Neural progenitor cell (in vitro differentiated cells): ENCODE results near the gene DGKD. TPM values are rescaled to one million over a fixed set of nuclear protein-coding genes. Genes with fewer than 3 reads are reported as not detected.

ENCODE experiments used
- DNase-seq: peaks from one replicate; pipeline ENCODE4 v3.0.0-alpha.2; 2016; ENCODE audit warnings: low spot score
- H2AFZ ChIP-seq: fragments of 200-600 bp; sonication (generic); replicated peaks from 2 replicates; pipeline ENCODE4 v1.6.1; 2016; ENCODE audit warnings: antibody characterized with exemption
- H3F3A ChIP-seq: fragments of 200-600 bp; sonication (generic); 2 replicates; pipeline ENCODE4 v1.6.1; 2016; ENCODE audit warnings: antibody characterized with exemption, low read depth
- H3K27ac ChIP-seq: fragments of 200-600 bp; sonication (generic); 2 replicates; pipeline ENCODE4 v1.5.1; 2016; ENCODE audit warnings: mild to moderate bottlenecking
- H3K27me3 ChIP-seq: fragments of 200-600 bp; sonication (generic); 2 replicates; pipeline ENCODE4 v1.6.1; 2016; ENCODE audit warnings: mild to moderate bottlenecking, moderate library complexity
- H3K36me3 ChIP-seq: fragments of 200-600 bp; sonication (generic); 2 replicates; pipeline ENCODE4 v1.5.1; 2016
- H3K4me1 ChIP-seq: fragments of 200-600 bp; sonication (generic); 2 replicates; pipeline ENCODE4 v1.6.1; 2016; ENCODE audit warnings: mixed run types
- H3K4me2 ChIP-seq: fragments of 200-600 bp; sonication (generic); 2 replicates; pipeline ENCODE4 v1.6.1; 2016
- H3K4me3 ChIP-seq: fragments of 200-600 bp; sonication (generic); 2 replicates; pipeline ENCODE4 v1.5.1; 2016
- H3K79me2 ChIP-seq: fragments of 200-600 bp; sonication (generic); 2 replicates; pipeline ENCODE4 v1.6.1; 2016; ENCODE audit warnings: low read depth
- H3K9ac ChIP-seq: fragments of 200-600 bp; sonication (generic); 2 replicates; pipeline ENCODE4 v1.6.1; 2016
- H3K9me3 ChIP-seq: fragments of 200-600 bp; sonication (generic); 2 replicates; pipeline ENCODE4 v1.5.1; 2016; ENCODE audit warnings: low read depth
- H4K20me1 ChIP-seq: fragments of 200-600 bp; sonication (generic); 2 replicates; pipeline ENCODE4 v1.6.1; 2016; ENCODE audit warnings: low read depth
- H3K27ac Mint-ChIP-seq: 3 replicates; pipeline ENCODE4 v1.8.0; 2021; ENCODE audit warnings: mixed read lengths
- H3K27me3 Mint-ChIP-seq: 2 replicates; pipeline ENCODE4 v1.8.0; 2022; ENCODE audit warnings: low read depth, mild to moderate bottlenecking, inconsistent platforms, moderate library complexity, mixed read lengths; ENCODE audit not compliant: insufficient read depth
- H3K36me3 Mint-ChIP-seq: 3 replicates; pipeline ENCODE4 v1.8.0; 2021; ENCODE audit warnings: mixed read lengths
- H3K4me1 Mint-ChIP-seq: 3 replicates; pipeline ENCODE4 v1.8.0; 2021; ENCODE audit warnings: mixed read lengths
- H3K4me3 Mint-ChIP-seq: 3 replicates; pipeline ENCODE4 v1.8.0; 2021; ENCODE audit warnings: mild to moderate bottlenecking, moderate library complexity, mixed read lengths
- H3K9me3 Mint-ChIP-seq: 3 replicates; pipeline ENCODE4 v1.8.0; 2020; ENCODE audit warnings: mixed read lengths
- CTCF ChIP-seq: fragments of 200-600 bp; sonication (generic); IDR thresholded peaks from 2 replicates; pipeline ENCODE4 v1.5.1; 2017; ENCODE audit warnings: antibody characterized with exemption, mild to moderate bottlenecking
- EZH2 ChIP-seq: fragments of 200-600 bp; sonication (generic); IDR thresholded peaks from 2 replicates; pipeline ENCODE4 v1.6.1; 2017; ENCODE audit warnings: antibody characterized with exemption, mild to moderate bottlenecking, moderate library complexity
- EZH2phosphoT487 ChIP-seq: fragments of 200-600 bp; sonication (generic); IDR thresholded peaks from 2 replicates; pipeline ENCODE4 v1.6.1; 2017; ENCODE audit warnings: antibody characterized with exemption
- total RNA-seq: library from RNA; depleted of rRNA; stranded (reverse); fragments of >200 nt; gene quantifications from 2 replicates; pipeline ENCODE4 v1.2.3, GENCODE V29; 2015; ENCODE audit warnings: low replicate concordance

DGKD gene
- total RNA-seq, 1 donor from 2014 or later: 10.9 TPM

- Histone ChIP-seq H2AFZ (no peak overlapping the region), H3K4me1 (no peaks in the 10 kb centered on the region), H3K79me2 (no peaks in the 10 kb centered on the region), H3K36me3 (no peaks in the 10 kb centered on the region), H3K9ac (no peak overlapping the region), H3K27me3 (peaks cover 50% of the 10 kb centered on the region), H3K9me3 (no peaks in the 10 kb centered on the region), H3K4me3 (no peak overlapping the region), H3K4me2 (no peak overlapping the region), H4K20me1 (no peaks in the 10 kb centered on the region), H3K27ac (no peak overlapping the region), H3F3A (peaks cover 5% of the 10 kb centered on the region)
- no peak for DNase-seq
- H3K27me3 Mint-ChIP-seq: peaks cover 17% of the 10 kb centered on the region
- peaks cover 6% of the 10 kb centered on the region for H3K36me3 Mint-ChIP-seq
- no peak overlapping the region for H3K27ac Mint-ChIP-seq
- TF ChIP-seq EZH2phosphoT487: no peak
- no peak for TF ChIP-seq CTCF
- no peak for TF ChIP-seq EZH2
- peaks cover 40% of the 10 kb centered on the region for H3K4me1 Mint-ChIP-seq
- H3K9me3 Mint-ChIP-seq: peaks cover 4% of the 10 kb centered on the region
- no peak overlapping the region for H3K4me3 Mint-ChIP-seq
Observed at GRCh38 chr2:233349005-233349998, 5.0 kb upstream of the DGKD start.

DNA sequence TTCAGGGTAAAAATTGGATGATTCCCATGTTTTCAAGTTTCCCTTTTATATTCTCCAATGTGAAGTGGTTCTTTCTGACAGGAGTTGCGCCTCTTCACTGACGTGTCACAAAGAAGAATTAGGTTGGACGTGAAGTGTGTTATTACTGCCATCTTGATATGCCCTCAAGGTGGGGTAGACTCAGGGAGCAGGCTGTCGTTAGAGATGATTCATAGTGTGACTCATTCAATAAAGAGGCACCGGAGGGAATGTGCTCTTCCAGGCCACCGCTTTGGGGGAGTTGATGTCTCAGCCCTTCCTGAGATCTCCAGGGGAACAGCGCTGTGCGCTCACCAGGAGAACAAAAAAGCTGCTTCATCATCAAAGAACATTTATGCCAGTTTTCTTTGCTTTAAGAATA, 3.6 kb upstream of the DGKD start:
- Histone ChIP-seq H3K27me3 (peaks cover 60% of the 10 kb centered on the region), H3K79me2 (peaks cover 5% of the 10 kb centered on the region), H3K4me3 (no peak overlapping the region), H4K20me1 (peaks cover 5% of the 10 kb centered on the region), H3K36me3 (no peaks in the 10 kb centered on the region), H3K27ac (no peak overlapping the region), H3K4me1 (no peaks in the 10 kb centered on the region), H2AFZ (no peak overlapping the region), H3K9ac (no peak overlapping the region), H3K9me3 (no peaks in the 10 kb centered on the region), H3F3A (peaks cover 5% of the 10 kb centered on the region), H3K4me2 (no peak overlapping the region)
- TF ChIP-seq EZH2 (no peak), CTCF (no peak), EZH2phosphoT487 (no peak)
- no peak for DNase-seq
- Mint-ChIP-seq H3K36me3 (peaks cover 6% of the 10 kb centered on the region), H3K27me3 (peaks cover 15% of the 10 kb centered on the region), H3K4me3 (peak overlapping the region; percentile 6), H3K4me1 (peaks cover 46% of the 10 kb centered on the region), H3K27ac (no peak overlapping the region), H3K9me3 (peaks cover 4% of the 10 kb centered on the region)

DNA sequence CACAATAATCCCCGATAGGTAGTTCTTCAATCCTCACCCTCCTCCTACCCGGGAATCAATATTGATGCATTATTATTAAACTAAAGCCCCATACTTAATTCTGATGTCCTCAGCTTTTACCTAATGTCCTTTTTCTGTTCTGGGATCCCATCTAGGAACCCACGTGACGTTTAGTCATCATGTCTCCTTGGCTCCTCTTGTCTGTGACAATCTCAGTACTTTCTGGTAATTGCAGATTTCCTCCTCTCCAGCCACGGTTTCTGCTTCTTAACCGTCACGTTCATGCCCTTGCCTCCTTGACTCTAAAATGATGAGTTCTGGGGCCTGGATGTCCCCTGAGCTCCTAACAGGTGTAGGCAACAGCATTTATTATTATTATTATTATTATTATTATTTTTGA, 2.9 kb upstream of the DGKD start:
- Histone ChIP-seq H3K9ac (no peak overlapping the region), H3K4me2 (no peak overlapping the region), H3K27me3 (peaks cover 67% of the 10 kb centered on the region)

More for the DNA sequence above, 2.9 kb upstream of the DGKD start:
- H3K27ac ChIP-seq: no peak overlapping the region
- Mint-ChIP-seq H3K36me3 (peaks cover 8% of the 10 kb centered on the region), H3K27me3 (peaks cover 15% of the 10 kb centered on the region), H3K4me3 (no peak overlapping the region), H3K4me1 (peaks cover 53% of the 10 kb centered on the region), H3K27ac (no peak overlapping the region), H3K9me3 (peaks cover 4% of the 10 kb centered on the region)
- peaks cover 9% of the 10 kb centered on the region for H3K79me2 ChIP-seq
- H3K36me3 ChIP-seq: no peaks in the 10 kb centered on the region
- peaks cover 12% of the 10 kb centered on the region for H4K20me1 ChIP-seq
- H3F3A ChIP-seq: peaks cover 5% of the 10 kb centered on the region
- H3K9me3 ChIP-seq: no peaks in the 10 kb centered on the region
- H3K4me3 ChIP-seq: no peak overlapping the region
- DNase-seq: no peak
- TF ChIP-seq EZH2 (no peak), CTCF (no peak), EZH2phosphoT487 (no peak)
- no peak overlapping the region for H2AFZ ChIP-seq
- no peaks in the 10 kb centered on the region for H3K4me1 ChIP-seq
